HG03159 (cell line): ENCODE data around the gene LRMDA.

ENCODE experiments used
- ATAC-seq: cut with Tn5 transposase; IDR thresholded peaks from one replicate; pipeline ENCODE4 v1.9.1; 2021; ENCODE audit warnings: mild to moderate bottlenecking, moderate library complexity; ENCODE audit not compliant: unreplicated experiment

Gene LRMDA

DNA sequence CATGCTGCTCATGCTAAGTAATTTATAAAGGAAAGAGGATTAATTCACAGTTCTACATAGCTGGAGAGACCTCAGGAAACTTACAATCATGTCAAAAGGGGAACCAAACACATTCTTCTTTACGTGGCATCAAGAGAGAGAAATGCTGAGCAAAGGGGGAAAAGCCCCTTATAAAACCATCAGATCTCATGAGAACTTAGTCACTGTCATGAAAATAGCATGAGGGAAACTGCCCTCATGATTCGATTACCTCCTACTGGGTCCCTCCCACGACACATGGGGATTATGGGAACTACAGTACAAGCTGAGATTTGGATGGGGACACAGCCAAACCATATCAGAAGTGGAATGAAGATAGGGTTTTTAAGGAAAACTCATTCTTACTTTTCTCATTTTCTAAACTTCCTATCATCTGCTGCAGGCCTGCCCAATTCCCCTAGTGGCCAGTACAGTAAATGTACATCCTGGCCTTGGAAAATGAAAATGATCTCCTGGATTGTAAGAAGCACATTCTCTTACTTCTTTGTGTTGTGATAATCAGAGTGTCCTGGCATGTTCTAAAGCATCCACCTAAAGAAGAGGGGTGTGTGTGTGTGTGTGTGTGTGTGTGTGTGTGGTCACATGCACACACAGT, 421.5 kb downstream of the LRMDA start:
- no peak for ATAC-seq

DNA sequence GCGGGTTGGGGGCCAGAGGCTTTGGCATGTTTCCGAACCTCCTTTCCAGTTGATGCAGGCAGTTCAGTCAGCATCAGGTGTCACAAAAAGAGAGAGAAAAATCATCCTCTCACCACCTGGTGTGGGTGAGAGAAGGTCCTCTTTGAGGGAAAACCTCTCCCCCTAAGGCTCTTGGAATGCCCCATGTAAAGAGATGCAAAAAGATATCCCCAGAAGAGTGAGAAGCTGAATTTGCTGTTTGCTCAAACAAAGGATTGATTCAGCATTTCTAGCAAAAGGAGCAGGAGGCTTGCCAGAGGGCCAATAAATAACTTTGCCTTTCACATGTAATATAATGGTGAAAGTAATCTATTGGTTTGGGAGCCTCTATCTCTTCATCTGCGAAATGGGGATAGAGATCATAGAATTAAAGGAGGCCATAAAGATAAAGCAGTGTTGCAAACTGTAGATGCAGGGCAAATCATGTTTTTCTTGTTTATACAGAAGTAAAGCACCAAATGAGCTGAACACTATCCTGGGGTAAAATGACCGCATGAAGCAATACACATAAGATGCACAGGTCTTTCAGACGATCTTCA, 425.9 kb downstream of the LRMDA start:
- ATAC-seq: no peak

DNA sequence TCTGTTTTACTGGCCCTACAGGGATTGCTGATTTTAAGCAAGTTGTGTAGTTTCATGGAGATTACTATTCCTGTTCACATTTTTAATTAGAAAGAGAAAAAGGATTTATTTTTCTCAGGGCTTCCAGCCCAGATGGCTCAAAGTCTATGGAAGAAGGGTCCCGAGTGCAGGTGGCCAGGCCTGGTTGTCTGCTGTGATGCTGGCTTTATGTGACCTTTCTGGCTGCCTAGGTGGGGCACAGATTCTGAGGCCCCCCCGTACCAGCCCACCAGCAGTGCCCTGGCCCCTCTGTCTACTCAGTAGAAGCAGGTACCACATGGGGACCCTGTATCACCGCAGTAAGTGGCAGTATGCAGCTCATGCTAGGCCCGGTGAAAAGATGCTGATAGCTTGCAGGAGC, 426.5 kb downstream of the LRMDA start:
- ATAC-seq: no peak

DNA sequence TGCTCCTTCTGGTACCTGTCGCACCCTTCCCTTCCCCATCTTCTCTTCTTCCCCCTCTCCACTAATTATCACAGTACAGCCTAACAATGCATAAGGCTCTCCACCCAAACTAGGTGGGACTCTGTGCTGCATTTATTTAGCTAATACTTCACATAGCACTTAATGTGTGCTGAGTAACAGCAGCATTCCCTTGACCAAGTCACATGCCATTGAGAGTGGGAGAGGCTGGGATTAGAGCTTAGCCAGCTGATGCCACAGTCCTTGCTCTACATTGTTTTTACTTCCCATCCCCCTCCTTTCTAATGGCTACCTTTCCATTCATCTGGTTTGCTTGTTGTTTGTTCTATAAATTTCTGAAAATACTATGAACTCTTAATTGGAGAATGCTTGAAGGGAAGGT, 426.9 kb downstream of the LRMDA start:
- ATAC-seq: no peak

DNA sequence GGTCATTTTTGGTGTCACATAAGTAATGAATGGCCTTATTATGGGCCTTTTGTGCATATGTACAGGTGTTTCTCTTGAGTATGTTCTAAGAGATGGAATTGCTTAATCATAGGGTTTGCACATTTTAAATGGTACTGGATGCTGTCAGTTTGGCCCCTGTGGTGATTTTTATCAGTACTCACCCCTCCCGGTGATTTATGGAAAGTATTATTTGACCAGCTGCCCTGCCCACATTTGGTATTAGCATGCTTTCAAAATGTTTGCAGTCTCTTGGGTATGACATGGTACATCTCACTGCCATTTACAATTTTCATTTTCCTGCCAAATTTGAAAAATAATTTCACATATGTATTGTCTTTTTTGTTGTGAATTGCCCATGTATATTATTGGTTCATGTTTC, 427.7 kb downstream of the LRMDA start:
- ATAC-seq: no peak

DNA sequence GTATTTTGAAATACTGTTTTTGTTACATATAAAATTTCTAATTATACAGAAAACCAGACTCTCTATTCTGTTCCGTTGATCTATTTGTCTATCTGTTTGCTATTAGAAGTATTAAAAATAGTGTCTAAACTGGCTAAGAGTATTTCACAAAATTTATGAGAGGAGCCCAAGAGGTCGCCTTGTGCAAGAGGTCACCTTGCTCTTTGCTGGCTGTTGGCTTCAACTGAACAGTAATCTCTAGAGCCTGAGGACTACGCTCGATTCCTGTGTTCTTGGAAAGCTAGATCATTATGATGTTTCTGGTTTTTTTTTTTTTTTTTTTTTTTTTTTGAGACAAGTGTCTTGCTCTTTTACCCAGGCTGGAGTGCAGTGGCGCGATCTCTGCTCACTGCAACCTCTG, 428.6 kb downstream of the LRMDA start:
- ATAC-seq: no peak

DNA sequence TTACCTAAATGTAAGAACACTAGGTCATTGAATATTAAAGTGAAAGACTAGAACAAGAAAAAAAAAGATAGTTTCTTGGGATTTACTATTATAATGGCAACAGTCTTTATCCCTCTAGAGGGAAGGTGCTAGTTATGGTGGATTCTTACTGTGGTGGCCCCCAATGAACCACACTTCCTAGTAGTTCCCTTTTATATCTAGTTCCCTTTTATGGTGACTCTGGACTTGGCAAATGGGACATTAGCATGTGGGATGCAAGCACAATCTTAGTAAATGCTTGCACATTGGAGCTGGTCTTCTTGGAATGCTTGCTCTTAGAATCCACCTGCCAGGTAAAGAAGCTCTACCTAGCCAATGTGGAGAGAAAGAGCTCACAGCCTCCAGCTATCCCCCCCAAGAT, 430.2 kb downstream of the LRMDA start:
- no peak for ATAC-seq

DNA sequence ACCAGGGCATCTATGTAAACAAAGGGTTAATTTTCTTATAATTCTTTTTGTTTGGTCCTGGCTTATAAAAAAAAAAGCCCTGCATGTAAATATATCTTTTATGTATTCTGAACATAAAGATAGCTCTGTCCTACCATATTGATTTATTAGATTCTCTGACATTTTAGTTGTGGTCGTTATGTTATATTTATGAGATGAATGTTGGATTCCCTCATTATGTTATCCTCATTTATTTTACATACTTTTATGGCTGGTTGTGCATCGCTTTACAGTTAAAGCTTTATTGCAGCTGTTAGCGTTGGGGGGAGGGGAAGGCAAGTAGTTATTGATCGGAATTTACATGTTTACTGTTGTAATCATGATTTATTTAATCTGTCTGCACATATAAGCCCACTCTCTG, 431.5 kb downstream of the LRMDA start:
- no peak for ATAC-seq

DNA sequence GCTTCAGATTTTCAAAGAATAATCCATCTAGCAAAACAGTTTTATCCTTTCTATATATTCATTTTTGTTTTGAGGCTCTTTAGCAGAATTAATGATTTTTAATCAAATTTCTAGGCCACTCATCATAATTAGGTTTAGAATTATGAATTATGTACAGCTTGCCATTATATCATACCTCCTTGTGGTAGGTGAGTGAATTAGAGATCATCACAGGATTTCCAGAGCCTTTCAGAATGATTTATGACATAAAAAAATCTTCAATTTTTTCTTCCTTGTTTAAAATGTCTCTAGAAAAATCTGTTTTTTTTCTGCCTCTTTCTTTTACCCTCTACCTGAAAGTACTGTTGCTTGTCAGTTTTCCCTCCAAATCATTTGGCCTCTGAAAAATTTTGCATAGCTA, 433.3 kb downstream of the LRMDA start:
- no peak for ATAC-seq

DNA sequence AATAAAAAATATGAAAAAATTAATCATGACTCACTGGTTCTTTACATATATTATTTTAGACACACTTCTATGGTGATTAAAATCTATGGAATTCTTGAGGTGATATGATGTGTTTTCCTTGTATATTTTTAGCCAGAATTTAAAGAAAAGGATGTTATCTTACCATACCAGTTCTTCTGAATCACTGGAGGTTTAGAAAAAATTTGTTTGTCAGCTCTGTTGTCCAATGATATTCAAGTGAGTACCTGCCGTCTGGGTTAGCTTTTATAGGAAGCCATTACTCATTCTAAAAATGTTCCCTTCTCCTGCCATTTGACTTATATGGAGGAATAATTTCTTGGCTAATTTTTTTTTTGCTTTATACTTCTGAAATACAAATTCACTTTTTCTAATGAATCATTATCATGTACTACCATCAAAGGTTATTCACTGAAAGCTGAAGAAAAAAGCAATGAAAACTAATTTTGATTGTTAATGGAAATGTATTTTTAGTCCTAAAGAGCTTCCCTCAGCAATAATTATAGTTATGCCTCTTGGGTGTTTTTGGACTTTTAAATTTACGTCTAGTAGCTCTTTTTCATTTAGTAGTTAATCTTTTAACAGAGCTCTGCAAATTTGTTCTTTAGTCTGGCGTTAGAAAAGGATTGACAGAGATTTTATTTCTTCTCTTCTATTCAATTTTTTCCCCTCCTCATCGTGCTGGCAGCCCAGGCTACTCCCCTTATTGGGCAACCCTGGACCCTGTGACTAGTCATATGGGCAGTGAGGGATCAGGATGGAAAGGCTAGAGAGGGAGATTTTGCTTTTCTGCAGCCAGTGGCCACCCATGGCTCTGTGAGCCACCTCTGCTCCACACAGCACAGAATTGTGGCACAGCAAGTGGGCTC, 434.2 kb downstream of the LRMDA start:
- ATAC-seq: no peak

DNA sequence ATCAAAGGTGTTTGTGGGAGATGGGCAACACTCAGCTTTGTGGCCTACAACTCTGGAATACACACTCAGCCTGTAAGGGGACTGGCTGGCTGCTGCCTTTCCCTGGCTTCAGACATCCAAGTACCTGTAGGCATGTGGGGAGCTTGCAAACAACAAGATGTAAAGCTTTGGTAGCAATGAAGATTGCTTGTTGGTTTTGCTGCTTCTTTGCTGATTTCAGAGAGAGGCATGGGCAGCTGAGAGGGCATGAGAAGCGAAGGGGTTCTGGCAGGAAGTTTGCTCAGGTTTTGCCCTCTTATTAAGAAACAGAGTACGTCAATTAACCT, 434.8 kb downstream of the LRMDA start:
- ATAC-seq: no peak

DNA sequence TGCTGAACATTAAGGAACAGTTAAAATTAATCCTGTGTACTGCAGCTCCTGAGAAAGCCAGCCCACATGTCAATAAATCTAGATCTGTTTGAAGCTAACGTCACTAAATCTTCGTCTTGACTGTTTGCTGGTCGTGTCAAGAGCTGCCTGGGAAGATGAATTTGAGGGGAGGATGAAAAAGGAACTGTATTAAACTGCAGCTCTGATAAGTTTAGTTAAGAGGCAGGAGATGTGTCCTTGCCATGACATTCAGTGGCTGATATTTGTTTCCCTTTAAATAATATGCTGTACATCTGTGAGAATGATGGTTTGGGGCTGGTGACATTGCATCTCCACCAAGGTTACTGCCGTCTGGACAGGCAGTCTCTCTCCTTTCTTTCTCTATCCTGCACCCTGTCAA, 435.3 kb downstream of the LRMDA start:
- no peak for ATAC-seq

DNA sequence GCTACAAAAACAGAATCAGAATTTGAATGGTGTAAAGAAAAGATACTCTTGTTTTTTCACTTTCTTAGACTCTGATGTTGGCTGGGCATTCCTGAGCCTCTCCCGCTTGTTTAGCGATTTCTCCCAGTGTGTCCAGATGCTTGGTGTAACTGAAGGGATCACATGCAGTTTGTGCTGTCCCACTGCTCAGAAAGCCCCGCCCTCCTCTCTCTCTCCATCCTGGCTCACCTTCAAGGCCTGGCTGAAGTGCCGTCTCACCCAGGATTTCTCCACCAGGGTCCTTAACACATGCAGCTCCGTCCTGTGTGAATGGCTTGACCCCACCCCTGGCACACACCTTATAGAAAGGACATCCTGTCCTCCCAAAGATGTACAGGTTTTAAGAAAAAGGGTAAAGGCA, 437.1 kb downstream of the LRMDA start:
- no peak for ATAC-seq

DNA sequence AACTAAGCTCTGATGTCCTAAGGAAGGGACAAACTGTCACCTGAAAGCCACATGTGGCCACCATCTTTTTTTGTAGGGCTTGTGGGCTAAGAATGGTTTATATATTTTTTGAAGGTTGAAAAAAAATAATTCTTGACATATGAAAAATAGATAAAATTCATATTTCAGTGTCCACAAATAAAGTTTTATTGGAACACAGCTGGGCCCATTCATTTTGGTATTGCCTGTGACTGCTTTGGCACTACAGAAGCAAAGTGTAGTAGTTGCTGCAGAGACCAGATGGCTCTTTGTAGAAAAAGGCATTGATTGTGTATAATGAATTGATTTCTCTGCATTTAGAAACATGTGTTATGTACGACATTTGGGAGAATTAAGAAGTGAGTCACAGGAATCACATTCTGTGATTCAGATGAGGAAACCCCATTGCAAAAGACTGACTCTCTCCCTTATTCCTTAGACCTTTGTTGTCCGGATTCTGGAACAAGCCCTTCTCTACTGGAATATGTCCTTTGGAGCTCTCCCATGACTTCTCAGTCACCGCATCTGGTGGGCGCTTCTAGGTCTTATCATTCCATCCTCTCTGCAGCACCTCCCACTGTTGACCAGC, 438.7 kb downstream of the LRMDA start:
- ATAC-seq: no peak

DNA sequence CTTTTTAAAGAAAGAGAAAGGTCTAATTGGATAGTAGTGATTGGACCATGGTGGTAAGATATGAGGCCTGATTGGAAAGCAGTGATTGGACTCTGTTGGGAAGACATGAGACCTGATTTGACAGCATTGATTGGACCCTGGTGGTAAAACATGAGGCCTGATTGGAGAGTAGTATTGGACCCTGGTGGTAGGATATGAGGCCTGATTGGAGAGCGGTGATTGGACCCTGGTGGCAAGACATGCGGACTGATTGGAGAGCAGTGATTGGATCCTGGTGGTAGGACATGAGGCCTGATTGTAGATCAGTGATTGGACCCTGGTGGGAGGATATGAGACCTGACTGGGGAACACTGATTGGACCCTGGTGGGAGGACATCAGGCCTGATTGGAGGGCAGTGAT, 444.3 kb downstream of the LRMDA start:
- no peak for ATAC-seq

DNA sequence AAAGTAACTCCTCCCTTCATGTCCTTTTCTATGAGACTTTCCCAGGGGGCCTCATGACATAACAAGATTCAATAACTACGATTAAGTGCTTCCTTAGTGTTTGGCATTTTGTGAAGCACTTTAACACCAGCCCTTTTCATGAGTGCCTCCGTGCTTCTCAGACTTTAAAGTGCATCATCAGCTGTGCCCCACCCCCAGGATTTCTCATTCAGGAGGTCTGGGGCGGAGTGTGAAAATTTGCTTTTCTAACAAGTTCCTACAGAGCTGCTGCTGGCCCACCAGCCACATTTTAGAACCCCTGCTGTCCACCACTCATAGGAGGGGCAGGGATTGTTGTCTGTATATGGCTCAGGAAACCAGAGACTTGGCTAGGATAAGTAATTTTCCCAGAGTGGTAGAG, 445.3 kb downstream of the LRMDA start:
- ATAC-seq: no peak

DNA sequence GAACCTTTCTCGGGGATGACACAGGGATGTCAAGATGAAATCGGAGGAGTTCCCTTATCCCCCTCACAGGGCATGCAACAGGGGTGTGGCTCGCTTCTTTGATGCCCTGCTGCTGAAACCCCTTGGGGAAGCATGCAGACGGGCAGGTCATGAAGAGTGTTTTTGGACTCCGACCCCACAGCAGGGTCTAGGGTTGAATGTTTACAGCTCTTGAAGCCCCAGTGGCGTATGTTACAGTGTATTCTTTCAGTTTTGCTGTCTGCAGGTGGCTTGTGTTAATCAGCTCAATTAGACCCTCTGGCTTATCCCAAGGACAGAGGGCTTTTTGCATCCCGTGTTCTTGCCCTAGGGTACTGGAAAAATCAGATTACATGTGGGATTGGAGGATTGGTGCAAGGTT, 446.5 kb downstream of the LRMDA start:
- no peak for ATAC-seq

DNA sequence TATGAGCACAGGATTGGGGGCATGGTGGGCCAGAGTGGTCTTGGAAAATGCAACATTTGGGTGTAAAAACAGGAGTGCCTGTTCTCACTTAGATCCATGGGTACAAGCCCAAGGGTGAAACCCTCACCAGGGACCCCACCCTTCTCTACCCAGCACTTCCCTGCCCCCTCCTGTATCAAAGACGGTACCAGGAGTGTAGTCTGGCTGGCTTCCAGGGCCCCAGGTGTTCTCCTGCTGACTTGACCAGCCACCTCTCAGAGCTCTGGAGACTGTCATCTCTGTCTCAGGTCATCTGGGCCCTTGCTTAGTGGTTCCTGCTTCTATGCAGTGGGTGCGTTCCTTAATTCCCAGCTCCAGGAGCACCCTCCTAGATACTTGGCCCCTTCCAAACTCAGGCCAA, 447.2 kb downstream of the LRMDA start:
- ATAC-seq: no peak

DNA sequence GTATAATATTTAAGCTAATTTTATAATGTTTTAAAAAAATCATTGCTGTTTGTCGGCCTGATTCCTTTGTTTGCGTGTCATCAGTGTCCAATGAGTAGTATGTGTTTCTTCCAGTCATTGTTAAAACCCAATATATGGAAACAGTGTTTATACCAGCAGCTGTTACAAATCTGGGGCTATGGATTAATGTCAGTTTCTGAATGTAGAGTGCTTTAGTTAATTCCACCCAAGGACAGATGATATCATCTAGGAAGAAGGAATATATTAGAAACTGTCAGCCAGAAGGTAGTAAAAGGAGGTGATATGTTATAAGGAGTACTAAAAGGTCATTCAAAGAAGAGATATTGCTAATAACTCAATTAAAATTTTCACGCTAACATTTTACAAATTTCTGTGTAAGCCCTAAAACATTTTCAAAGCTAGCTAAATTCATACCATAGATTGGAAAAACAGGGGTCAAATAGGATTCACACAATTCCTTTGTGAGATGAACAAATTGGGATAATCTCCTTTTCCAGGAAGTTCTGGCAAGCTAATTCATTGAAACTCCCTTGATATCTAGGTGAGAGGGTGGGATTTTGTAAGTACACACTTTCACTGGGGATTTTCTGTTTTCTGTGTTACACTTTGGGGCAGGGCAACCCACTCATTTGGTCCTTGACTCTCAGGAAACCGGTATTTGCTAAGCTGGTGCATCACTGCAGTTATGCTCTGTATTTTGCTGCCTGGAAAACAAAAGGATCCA, 448.8 kb downstream of the LRMDA start:
- ATAC-seq: no peak

DNA sequence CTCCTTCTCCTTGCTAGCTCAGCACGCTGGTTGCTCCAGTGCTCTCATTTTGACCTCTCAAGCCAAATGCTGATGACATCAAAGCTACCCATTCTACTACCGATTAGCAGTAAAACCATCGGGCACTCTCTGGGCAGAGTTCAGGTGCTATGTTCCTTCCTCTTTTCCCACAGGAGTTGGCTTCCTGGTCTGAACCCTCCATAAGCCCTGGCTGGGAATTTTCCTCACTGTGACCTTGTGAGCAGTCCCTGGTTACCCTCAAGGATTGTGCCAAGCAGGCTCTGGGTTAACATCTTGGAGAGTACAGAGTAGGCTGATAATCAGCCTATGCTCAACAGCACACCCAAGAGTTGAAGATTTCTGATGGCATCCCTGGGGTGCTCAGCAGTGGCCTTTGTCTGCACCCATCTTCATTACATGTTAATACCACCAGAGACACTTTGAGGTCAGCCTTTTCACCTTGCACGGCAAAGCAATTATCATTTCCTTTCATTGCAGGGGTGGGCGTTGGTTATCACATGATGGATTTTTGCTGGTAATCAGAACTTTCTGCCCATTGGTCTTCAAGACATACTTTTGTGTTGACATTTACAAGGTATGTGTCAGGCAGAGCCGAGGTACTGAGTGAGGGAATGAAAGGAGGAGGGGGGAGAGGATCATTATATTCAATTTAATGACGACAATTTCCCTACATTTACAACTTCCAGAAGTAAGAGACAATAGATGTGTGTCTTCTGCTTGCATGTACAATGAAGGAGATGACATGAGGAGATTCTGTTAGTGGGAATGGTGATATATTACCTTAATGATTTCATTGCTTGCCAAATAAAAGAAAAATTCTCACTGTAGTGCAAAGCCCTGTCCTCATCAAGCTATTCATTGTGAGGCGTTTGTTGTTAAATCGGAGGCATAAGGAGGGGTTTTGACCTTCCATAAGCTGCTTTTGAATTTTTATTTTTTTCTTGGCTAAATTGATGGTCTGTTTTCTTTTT, 452.0 kb downstream of the LRMDA start:
- no peak for ATAC-seq
